ENCODE measurements around the gene GPD1L. TPM values are rescaled to one million over a fixed set of nuclear protein-coding genes. Genes with fewer than 3 reads are reported as not detected.
"Not testable (repeated sequence)": the region's sequence is repeated elsewhere in the genome, so short reads cannot be mapped to it uniquely, and the experiment has no call there.

The GPD1L gene
- total and polyA plus RNA-seq, 2 donors from 2014 or later: 31.1 to 35.5 TPM

- no peak overlapping the region for H3K4me3 ChIP-seq (ENCODE audit: low read length in 3 of 3)
- H3K27ac ChIP-seq (ENCODE audit: low read depth in 2 of 2, low read length in 2 of 2): no peak overlapping the region
- H3K9me3 ChIP-seq (ENCODE audit: control insufficient read depth in 2 of 3, insufficient read depth in 1 of 3, low read length in 3 of 3): no peaks in the 10 kb centered on the region
- H3K4me1 ChIP-seq (ENCODE audit: control insufficient read depth in 2 of 3, insufficient read depth in 2 of 3, low read depth in 1 of 3, low read length in 3 of 3): peaks cover 0 to 14% (median 8%) of the 10 kb centered on the region in 3 donors
- H3K27me3 ChIP-seq (ENCODE audit: control insufficient read depth, insufficient read depth, low read length): no peaks in the 10 kb centered on the region
- no peak for DNase-seq
- FAIRE-seq: no peak
- intact Hi-C loops (cut with DNase I): no loop called here
- H3K9ac ChIP-seq (ENCODE audit: low read length in 3 of 3): no peak overlapping the region
- no peaks in the 10 kb centered on the region for H3K36me3 ChIP-seq (ENCODE audit: control insufficient read depth in 2 of 3, insufficient read depth in 3 of 3, low read length in 3 of 3)
- no peak for TF ChIP-seq CTCF (IDR thresholded peaks at IDR 0.05; ENCODE audit: borderline replicate concordance, extremely low read depth, insufficient read depth)
Observed at GRCh38 chr3:32113981-32114545, 7.6 kb downstream of the GPD1L start.

- FAIRE-seq; H3K4me3 ChIP-seq (ENCODE audit: low read length in 3 of 3); H3K27ac ChIP-seq (ENCODE audit: low read depth in 2 of 2, low read length in 2 of 2); DNase-seq; H3K27me3 ChIP-seq (ENCODE audit: control insufficient read depth, insufficient read depth, low read length); H3K9ac ChIP-seq (ENCODE audit: low read length in 3 of 3); H3K36me3 ChIP-seq (ENCODE audit: control insufficient read depth in 2 of 3, insufficient read depth in 3 of 3, low read length in 3 of 3); H3K9me3 ChIP-seq (ENCODE audit: control insufficient read depth in 2 of 3, insufficient read depth in 1 of 3, low read length in 3 of 3); H3K4me1 ChIP-seq (ENCODE audit: control insufficient read depth in 2 of 3, insufficient read depth in 2 of 3, low read depth in 1 of 3, low read length in 3 of 3); intact Hi-C loops (cut with DNase I): not testable (repeated sequence)
Observed at GRCh38 chr3:32114546-32115386, 8.3 kb downstream of the GPD1L start.

- Histone ChIP-seq H3K9ac (ENCODE audit: low read length in 3 of 3) (no peak overlapping the region), H3K9me3 (ENCODE audit: control insufficient read depth in 2 of 3, insufficient read depth in 1 of 3, low read length in 3 of 3) (no peaks in the 10 kb centered on the region), H3K4me3 (ENCODE audit: low read length in 3 of 3) (no peak overlapping the region), H3K36me3 (ENCODE audit: control insufficient read depth in 2 of 3, insufficient read depth in 3 of 3, low read length in 3 of 3) (no peaks in the 10 kb centered on the region), H3K4me1 (ENCODE audit: control insufficient read depth in 2 of 3, insufficient read depth in 2 of 3, low read depth in 1 of 3, low read length in 3 of 3) (peaks cover 0 to 4% (median 3%) of the 10 kb centered on the region in 3 donors), H3K27ac (ENCODE audit: low read depth in 2 of 2, low read length in 2 of 2) (no peak overlapping the region), H3K27me3 (ENCODE audit: control insufficient read depth, insufficient read depth, low read length) (no peaks in the 10 kb centered on the region)
- intact Hi-C loops (cut with DNase I): no loop called here
- no peak for TF ChIP-seq CTCF (IDR thresholded peaks at IDR 0.05; ENCODE audit: borderline replicate concordance, extremely low read depth, insufficient read depth)
- no peak for FAIRE-seq
- no peak for DNase-seq
Observed at GRCh38 chr3:32117320-32117719, 10.9 kb downstream of the GPD1L start.

GRCh38 chr3:32118215-32118614 is 11.8 kb downstream of the GPD1L start:
- intact Hi-C loops (cut with DNase I): no loop called here
- Histone ChIP-seq H3K4me1 (ENCODE audit: control insufficient read depth in 2 of 3, insufficient read depth in 2 of 3, low read depth in 1 of 3, low read length in 3 of 3) (peaks cover 0 to 4% (median 3%) of the 10 kb centered on the region in 3 donors), H3K36me3 (ENCODE audit: control insufficient read depth in 2 of 3, insufficient read depth in 3 of 3, low read length in 3 of 3) (no peaks in the 10 kb centered on the region), H3K9me3 (ENCODE audit: control insufficient read depth in 2 of 3, insufficient read depth in 1 of 3, low read length in 3 of 3) (no peaks in the 10 kb centered on the region), H3K4me3 (ENCODE audit: low read length in 3 of 3) (no peak overlapping the region), H3K9ac (ENCODE audit: low read length in 3 of 3) (no peak overlapping the region), H3K27me3 (ENCODE audit: control insufficient read depth, insufficient read depth, low read length) (no peaks in the 10 kb centered on the region), H3K27ac (ENCODE audit: low read depth in 2 of 2, low read length in 2 of 2) (no peak overlapping the region)
- no peak for FAIRE-seq
- no peak for DNase-seq
- no peak for TF ChIP-seq CTCF (IDR thresholded peaks at IDR 0.05; ENCODE audit: borderline replicate concordance, extremely low read depth, insufficient read depth)

All from kidney (tissue), 14 donors.